K562 treated with DMSO at 1 percent for 12 hours (cell line): ENCODE data around the gene KDM8. TPM values are rescaled to one million over a fixed set of nuclear protein-coding genes. Genes with fewer than 3 reads are reported as not detected.

Experiments used
- total RNA-seq: library from RNA; unstranded; fragments of 300-600 nt; gene quantifications from 2 replicates; pipeline ENCODE4 v1.2.3, GENCODE V29; 2022; ENCODE audit not compliant: insufficient read depth

KDM8 gene
- total RNA-seq, result 2.5 and 4.2 TPM in 2 replicates

DNA sequence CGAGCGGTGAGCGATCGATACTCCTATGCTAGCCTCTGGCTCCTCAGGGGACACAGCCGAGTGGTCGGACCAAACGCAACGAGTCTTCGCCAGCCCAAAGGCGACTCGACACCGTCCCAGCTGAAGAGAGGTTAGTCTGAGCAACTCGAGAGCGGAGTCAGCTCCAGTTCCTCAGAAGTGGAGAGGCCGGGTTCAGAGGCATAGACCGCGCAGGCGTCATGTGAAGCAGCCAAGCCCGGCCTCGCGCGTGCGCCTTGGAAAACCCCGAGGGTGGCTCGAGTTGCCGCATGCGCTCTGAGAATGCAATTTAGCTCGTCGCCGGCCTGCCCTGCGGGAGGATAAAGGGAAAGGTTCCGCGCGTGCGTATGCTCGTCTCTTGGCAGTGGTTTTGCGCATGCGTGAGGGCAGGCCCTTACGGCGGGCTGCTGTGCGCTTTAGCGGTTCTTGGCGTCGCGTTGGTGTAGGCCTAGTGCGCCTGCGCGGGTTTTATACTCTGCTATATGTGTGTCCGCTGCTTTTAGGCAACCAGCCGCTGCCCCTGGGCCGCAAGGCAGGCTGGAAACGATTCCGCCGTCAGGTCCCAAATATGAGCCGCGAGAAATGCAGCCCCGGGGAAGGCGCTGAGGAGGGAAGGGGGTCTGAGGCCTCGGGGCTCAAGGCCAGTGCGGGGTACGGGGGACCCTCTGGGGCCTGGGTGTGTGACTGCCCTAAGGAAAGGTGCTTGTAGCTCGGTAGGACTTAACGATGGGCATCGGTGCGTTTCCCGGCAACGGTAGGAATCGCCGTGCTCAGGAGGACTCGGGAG, at the start of gene KDM8:
TSS of gene KDM8 (plus strand) at position 20 of the 805 bp plus-strand sequence. CDS start 6,598 bp downstream, outside the sequence.

DNA sequence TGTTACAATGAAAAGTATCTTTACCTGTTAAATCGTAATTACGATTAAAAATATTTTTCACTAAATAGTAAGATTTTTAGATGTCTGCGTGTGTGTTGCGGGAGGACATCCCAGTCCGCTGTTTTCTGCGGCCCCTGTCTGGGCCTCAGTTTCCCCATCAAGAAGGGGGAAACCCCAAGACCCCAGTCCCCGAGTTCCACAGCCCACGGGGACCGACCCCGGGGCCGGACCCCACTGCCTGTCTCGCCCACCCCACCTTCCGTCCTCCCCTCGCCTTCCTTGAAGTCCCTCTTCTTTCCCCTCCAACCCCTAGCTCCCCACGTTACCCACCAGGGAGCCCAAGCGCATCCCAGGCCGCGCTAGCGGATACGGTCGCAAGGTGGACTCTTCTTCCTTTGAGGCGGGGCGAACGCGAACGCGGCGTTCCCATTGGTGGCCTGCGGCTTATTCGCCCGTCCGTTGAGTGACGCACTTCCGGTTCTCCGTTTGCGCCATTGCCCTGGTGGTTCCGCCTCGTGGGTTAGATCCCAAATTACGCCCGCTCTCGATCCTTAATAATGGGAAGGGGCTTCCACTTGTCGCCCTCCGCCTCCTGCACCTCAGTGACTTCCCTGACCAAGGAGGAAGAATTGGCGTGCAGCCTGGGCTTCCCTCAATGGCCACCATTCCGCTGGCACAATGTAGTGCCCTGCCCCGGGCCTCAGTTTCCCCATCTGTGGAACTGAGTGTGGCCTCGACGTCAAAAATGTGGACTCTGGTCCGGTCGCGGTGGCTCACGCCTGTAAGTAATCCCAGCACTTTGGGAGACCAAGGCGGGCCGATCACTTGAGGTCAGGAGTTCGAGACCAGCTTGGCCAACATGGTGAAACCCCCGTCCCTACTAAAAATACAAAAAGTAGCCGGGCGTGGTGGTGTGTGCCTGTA, 65.3 kb downstream of the KDM8 start, which contains the start of gene NSMCE1:
TSS of gene NSMCE1 (minus strand) at position 397 of the 924 bp plus-strand sequence. CDS start 11,202 bp downstream, outside the sequence.

Other genes with a start within 250 kb of the KDM8 start
- not detected in 2 replicates for gene C16orf82, start 136.6 kb upstream of the KDM8 start, total RNA-seq
- 41.5 and 47.8 TPM in 2 replicates for gene NSMCE1, start 65.2 kb downstream of the KDM8 start, total RNA-seq
- 1.3 and 3.8 TPM in 2 replicates for gene IL4R, start 110.4 kb downstream of the KDM8 start, total RNA-seq
- 2.0 and 2.2 TPM in 2 replicates for gene IL21R, start 198.6 kb downstream of the KDM8 start, total RNA-seq